ENCODE data around the gene CNTN5. TPM values are rescaled to one million over a fixed set of nuclear protein-coding genes. Genes with fewer than 3 reads are reported as not detected.

The CNTN5 gene
- total RNA-seq, 1 donor from 2014 or later = 1.6 TPM

GRCh38 chr11:99522467-99523173 is 501.9 kb downstream of the CNTN5 start:
- Mint-ChIP-seq H3K36me3 (ENCODE audit: unreplicated experiment) (no peaks in the 10 kb centered on the region), H3K27me3 (ENCODE audit: unreplicated experiment) (no peaks in the 10 kb centered on the region), H3K4me1 (ENCODE audit: low read depth, unreplicated experiment) (no peaks in the 10 kb centered on the region), H3K27ac (ENCODE audit: unreplicated experiment) (no peak overlapping the region), H3K4me3 (ENCODE audit: unreplicated experiment) (no peak overlapping the region), H3K9me3 (ENCODE audit: unreplicated experiment) (no peaks in the 10 kb centered on the region)
- DNase-seq = no peak
- TF ChIP-seq, protein P1, sequence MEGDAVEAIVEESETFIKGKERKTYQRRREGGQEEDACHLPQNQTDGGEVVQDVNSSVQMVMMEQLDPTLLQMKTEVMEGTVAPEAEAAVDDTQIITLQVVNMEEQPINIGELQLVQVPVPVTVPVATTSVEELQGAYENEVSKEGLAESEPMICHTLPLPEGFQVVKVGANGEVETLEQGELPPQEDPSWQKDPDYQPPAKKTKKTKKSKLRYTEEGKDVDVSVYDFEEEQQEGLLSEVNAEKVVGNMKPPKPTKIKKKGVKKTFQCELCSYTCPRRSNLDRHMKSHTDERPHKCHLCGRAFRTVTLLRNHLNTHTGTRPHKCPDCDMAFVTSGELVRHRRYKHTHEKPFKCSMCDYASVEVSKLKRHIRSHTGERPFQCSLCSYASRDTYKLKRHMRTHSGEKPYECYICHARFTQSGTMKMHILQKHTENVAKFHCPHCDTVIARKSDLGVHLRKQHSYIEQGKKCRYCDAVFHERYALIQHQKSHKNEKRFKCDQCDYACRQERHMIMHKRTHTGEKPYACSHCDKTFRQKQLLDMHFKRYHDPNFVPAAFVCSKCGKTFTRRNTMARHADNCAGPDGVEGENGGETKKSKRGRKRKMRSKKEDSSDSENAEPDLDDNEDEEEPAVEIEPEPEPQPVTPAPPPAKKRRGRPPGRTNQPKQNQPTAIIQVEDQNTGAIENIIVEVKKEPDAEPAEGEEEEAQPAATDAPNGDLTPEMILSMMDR (IDR thresholded peaks at IDR 0.05; ENCODE audit: partially characterized antibody, unreplicated experiment) = no peak

DNA sequence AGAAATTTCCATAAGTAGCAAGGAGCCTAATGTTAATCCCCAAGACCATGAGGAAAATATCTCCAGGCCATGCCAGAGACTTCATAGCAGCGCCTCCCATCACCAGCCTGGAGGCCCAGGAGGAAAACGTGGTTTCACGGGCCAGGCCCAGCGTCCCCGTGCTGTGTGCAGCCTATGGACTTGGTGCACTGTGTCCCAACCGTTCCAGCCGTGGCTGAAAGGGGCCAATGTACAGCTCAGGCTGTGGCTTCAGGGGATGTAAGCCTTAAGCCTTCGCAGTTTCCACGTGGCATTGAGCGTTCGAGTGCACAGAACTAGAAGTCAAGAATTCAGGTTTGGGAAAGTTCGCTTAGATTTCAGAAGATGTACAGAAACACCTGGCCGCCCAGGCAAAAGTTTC is 510.7 kb downstream of the CNTN5 start:
- TF ChIP-seq, protein P1 (IDR thresholded peaks at IDR 0.05; ENCODE audit: partially characterized antibody, unreplicated experiment) = no peak
- no peaks in the 10 kb centered on the region for H3K9me3 Mint-ChIP-seq (ENCODE audit: unreplicated experiment)
- no peak overlapping the region for H3K27ac Mint-ChIP-seq (ENCODE audit: unreplicated experiment)
- H3K36me3 Mint-ChIP-seq (ENCODE audit: unreplicated experiment) = no peaks in the 10 kb centered on the region
- H3K27me3 Mint-ChIP-seq (ENCODE audit: unreplicated experiment) = no peaks in the 10 kb centered on the region
- no peak for DNase-seq
- H3K4me3 Mint-ChIP-seq (ENCODE audit: unreplicated experiment) = no peak overlapping the region
- no peaks in the 10 kb centered on the region for H3K4me1 Mint-ChIP-seq (ENCODE audit: low read depth, unreplicated experiment)

DNA sequence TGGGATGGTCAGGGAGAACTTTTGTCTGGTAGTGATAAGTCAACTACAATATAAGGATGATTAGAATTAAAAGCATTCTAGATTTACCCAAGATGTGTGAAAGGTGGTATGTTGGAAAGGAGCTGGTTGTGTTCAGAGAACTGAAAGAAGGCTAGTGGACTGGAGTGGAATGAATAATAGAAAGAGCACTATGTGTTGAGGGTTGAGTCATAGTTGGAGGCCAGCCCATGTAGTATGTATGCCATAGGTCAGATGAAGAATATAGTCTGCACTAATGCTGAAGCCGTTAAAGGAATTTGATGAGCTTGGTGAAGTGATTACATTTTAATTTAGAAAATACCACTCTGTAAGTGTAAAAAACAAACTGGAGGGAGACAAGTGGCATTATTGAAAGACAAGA is 514.1 kb downstream of the CNTN5 start:
- no peaks in the 10 kb centered on the region for H3K27me3 Mint-ChIP-seq (ENCODE audit: unreplicated experiment)
- H3K4me1 Mint-ChIP-seq (ENCODE audit: low read depth, unreplicated experiment) = no peaks in the 10 kb centered on the region
- no peak for DNase-seq
- no peak overlapping the region for H3K27ac Mint-ChIP-seq (ENCODE audit: unreplicated experiment)
- H3K4me3 Mint-ChIP-seq (ENCODE audit: unreplicated experiment) = no peak overlapping the region
- H3K9me3 Mint-ChIP-seq (ENCODE audit: unreplicated experiment) = no peaks in the 10 kb centered on the region
- H3K36me3 Mint-ChIP-seq (ENCODE audit: unreplicated experiment) = no peaks in the 10 kb centered on the region
- TF ChIP-seq, protein P1 (IDR thresholded peaks at IDR 0.05; ENCODE audit: partially characterized antibody, unreplicated experiment) = no peak

- no peak for DNase-seq
- no peaks in the 10 kb centered on the region for H3K36me3 Mint-ChIP-seq (ENCODE audit: unreplicated experiment)
- H3K4me1 Mint-ChIP-seq (ENCODE audit: low read depth, unreplicated experiment) = no peaks in the 10 kb centered on the region
- no peak overlapping the region for H3K27ac Mint-ChIP-seq (ENCODE audit: unreplicated experiment)
- no peaks in the 10 kb centered on the region for H3K27me3 Mint-ChIP-seq (ENCODE audit: unreplicated experiment)
- H3K4me3 Mint-ChIP-seq (ENCODE audit: unreplicated experiment) = no peak overlapping the region
- TF ChIP-seq, protein P1 (IDR thresholded peaks at IDR 0.05; ENCODE audit: partially characterized antibody, unreplicated experiment) = no peak
- no peaks in the 10 kb centered on the region for H3K9me3 Mint-ChIP-seq (ENCODE audit: unreplicated experiment)
Measured at GRCh38 chr11:99535406-99535805, 514.7 kb downstream of the CNTN5 start.

DNA sequence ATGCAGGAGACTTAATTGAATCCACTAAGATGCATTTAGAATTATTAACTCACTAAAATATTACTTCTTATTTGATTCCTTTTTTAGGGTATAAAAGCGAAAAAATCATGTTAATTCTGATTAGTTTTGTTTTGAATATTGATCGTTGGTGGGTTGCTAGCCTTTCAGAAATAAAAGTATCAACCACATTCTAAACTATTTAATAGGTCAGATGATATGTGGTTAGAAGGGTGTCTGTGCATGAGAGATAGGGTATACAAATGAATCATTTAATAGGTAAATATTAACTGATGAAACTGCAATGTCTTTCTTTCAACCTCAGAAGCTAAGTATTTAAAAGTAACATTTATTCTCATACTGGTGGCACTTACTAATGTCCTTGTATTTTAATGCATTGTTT is 515.1 kb downstream of the CNTN5 start:
- Mint-ChIP-seq H3K4me1 (ENCODE audit: low read depth, unreplicated experiment) (no peaks in the 10 kb centered on the region), H3K9me3 (ENCODE audit: unreplicated experiment) (no peaks in the 10 kb centered on the region), H3K4me3 (ENCODE audit: unreplicated experiment) (no peak overlapping the region), H3K27ac (ENCODE audit: unreplicated experiment) (no peak overlapping the region), H3K27me3 (ENCODE audit: unreplicated experiment) (no peaks in the 10 kb centered on the region), H3K36me3 (ENCODE audit: unreplicated experiment) (no peaks in the 10 kb centered on the region)
- TF ChIP-seq, protein P1 (IDR thresholded peaks at IDR 0.05; ENCODE audit: partially characterized antibody, unreplicated experiment) = no peak
- DNase-seq = no peak
